Stimulated activated CD4-positive, alpha-beta T cell treated with anti-CD3 and anti-CD28 coated beads, TNF-alpha, amount 100 ng/mL, for 1 hour (primary cell): ENCODE data around the gene TGDS.

Experiments used
- DNase-seq, 3 donors: peaks; one replicate each; pipeline ENCODE4 v3.0.0-alpha.2; 2020; ENCODE audit warnings: low read depth in 3 of 3, low spot score in 1 of 3

Gene TGDS

GRCh38 chr13:94601446-94602431, 5.8 kb upstream of the TGDS start, which contains the start of gene GPR180:
TSS of gene GPR180 (plus strand) at chr13:94601857. CDS start at chr13:94601928, 71 bp downstream.
- peak; percentile 69 to 79 (median 71) for DNase-seq

DNA sequence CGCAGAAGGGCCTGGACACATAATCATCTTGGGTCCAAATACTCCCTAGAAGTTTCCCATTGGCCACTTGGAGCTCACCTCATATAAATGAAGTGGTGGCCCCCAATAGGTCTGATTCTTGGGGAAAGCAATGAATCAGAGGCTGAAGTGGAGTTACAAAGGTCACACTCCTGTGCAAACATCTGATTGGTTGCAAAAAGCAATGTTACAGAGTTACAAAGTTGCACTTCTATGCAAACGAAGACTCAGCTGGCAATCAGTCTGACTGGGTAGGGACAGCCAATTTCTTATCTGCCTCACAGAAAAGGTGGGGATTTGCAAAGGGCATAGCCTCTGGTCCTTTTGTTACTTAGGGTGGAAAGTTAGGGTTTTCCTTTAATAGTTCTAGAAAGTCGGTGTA, 3.9 kb upstream of the TGDS start:
- DNase-seq, result no peak

DNA sequence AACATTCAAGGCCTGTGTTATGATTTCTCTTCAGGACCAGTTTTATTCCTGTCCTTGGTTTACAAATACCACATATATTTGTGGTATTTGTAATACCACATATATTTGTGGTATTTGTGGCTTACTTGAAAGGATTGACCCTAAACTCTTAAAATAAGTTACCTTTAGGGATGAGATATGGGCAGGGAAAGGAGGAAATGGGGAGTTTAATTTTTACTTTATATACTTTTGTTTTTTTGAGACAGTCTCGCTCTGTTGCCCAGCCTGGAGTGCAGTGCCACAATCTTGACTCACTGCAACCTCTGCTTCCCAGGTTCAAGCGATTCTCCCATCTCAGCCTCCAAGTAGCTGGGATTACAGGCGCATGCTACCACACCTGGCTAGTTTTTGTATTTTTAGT, 2.3 kb upstream of the TGDS start:
- no peak for DNase-seq

GRCh38 chr13:94596575-94596971, 621 bp upstream of the TGDS start:
- no peak for DNase-seq

DNA sequence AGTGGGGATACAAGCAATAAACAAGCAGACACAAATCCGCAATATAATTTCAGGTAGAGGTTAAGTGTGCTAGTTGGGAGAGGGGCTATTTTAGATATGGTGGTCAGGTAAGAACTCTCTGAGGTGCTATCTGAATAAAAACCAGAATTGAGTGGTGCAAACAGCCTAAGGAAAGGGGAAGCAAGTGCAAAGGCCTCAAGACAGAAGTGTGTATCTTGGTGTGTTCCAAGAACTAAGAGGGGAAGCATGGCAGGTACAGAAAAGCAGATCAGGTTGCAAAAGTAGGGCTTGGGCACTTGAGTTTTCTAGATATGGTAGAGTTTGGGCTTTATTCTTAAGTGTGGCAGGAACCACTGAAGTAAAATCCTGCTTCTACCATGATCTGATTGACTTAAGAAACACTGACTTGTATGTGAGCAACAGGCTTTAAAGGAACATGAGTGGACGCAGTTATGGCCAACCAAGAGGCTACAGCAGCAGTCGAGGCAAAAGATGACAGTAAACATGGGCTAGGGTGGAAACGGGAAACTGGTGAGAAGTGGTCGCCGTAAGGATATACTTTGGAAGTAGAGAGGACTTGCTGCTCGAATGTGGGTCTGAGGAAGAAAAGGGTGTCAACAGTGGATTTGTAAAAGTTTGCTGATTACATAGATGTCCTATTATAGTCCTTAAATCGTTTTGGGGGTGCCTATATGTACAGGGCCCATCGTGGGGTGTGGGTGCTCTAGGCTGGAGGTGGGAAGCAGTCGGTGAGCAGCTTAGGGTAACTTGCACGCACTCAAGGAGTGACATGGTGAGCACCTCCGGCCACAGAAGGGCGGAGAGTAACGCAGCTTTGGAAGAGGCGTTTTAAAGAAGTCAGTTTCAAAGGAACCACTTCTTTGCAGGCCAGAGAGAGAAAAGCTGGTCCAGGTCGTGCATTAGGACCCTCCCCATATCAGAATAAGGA, 677 bp downstream of the TGDS start:
- DNase-seq, result no peak

DNA sequence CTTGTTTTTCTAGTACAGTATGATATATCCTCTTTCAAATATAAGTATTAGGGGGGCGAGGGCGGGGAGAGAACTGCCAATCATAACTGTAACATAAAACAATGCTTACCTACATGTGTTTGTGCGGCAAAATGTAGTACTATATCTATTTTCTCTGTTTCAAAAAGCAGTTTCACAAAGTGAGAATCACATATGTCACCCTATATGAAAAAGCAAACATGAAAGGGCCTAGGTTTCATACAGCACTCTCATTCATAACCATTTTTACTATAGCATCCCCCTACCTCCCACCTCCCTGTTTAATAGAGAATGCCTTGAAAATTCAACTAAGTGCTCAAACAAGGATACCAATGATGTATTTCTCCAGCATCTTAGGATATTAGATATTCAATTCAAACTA, 5.2 kb downstream of the TGDS start:
- no peak for DNase-seq

GRCh38 chr13:94588541-94588940, 7.4 kb downstream of the TGDS start:
- no peak for DNase-seq

- no peak for DNase-seq
Measured at GRCh38 chr13:94586371-94586770, 9.6 kb downstream of the TGDS start.

DNA sequence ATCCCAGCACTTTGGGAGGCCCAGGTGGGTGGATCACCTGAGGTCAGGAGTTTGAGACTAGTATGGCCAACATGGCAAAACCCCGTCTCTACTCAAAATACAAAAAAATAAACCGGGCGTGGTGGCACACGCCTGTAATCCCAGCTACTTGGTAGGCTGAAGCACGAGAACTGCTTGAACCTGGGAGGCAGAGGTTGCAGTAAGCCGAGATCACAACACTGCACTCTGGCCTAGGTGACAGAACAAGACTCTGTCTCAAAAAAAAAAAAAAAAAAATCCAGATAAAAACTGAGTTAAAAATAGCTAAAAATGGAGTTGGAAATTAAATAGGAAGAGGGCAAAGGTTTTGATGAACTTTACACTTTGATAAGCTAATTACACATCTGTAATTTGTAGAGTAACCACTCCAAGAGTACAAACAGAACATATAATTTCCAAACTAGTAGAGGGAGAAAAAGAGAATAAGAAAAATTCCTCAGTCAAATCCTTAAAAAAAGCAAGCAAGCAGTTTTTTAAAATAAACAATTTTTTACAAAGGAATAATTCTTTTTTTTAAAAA, 10.3 kb downstream of the TGDS start:
- DNase-seq, result no peak

GRCh38 chr13:94583926-94584325, 12.0 kb downstream of the TGDS start:
- no peak for DNase-seq

DNA sequence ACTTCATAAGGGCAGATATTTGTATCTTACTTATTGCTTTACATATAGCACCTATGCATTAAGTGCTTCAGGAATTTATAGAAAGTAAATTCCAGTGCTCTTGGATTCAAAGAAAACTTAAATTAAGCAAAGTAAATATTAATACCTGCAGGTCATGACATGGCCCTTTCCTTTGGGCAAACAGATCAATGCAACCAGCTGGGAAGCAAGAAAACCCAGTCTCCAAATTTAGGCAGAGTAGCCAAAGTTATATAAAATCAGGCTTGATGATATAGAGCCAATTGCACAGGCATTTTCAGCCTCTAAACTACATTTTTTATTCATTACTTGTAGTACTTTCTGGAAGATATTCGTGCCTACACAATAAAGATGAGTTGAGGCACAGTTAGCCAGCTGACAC, 16.9 kb downstream of the TGDS start:
- DNase-seq, result no peak

GRCh38 chr13:94569615-94570014, 26.3 kb downstream of the TGDS start:
- DNase-seq, result no peak

DNA sequence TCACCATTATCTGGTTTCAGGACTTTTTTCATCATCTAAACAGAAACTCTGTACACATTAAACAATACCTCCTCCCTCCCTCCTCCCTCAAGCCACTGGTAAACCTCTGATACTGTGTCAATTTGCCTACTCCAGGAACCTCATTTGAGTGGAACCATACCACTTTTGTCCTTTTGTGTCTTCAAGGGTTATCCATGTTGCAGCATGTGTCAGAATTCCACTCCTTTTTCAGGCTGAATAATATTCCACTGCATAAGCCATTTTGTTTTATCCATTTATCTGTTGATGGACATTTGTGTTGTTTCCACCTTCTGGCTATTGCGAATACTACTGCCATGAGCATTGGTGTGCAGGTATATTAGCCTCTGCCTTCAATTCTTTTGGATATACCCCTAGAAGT, 27.5 kb downstream of the TGDS start:
- no peak for DNase-seq

- no peak for DNase-seq
Measured at GRCh38 chr13:94567581-94567980, 28.4 kb downstream of the TGDS start.

DNA sequence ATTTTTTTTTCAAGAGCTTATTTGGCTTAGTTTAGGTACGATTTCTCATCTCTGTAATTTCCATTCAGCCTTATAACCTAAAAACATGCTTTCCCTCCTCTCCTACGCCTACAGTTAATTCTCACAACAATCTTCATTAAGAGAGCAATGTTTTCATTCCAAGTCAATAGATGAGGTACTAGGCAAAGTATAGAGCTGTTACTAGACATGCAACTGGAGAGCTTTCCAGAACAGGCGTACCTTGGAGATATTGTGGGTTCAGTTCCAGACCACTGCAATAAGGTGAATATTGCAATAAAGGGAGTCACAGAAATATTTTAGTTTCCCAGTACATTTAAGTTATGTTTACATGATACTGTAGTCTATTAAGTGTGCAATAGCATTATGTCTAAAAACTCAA, 34.8 kb downstream of the TGDS start:
- DNase-seq, result no peak

- DNase-seq, result no peak
Measured at GRCh38 chr13:94560116-94560515, 35.8 kb downstream of the TGDS start.

DNA sequence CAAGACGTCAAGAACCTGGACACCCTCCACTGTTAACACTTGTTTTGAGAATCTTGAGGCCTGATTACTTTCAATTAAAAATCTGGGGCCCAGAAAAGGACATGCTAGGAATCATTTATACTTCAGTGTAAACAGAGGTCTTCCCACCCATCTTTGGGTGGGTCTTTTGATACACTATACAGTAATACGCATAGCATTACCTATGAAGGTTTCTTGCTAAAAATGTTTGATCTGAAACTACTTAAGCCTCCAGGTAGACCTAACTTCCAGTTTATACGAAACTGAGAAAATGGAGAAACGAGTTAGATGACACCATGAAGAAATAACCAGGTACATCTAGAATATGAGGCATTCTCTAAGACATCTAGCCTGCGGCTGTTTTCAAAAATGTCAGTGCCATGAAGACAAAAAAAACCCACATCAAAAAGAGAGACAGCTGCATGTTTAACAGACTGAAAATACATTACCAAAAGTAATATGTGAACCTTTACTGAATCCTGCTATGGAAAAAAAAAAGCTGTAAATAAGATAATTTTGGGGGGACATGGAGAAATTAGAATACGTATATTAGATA, 36.6 kb downstream of the TGDS start:
- DNase-seq, result no peak

- DNase-seq, result no peak
Measured at GRCh38 chr13:94558716-94559115, 37.2 kb downstream of the TGDS start.

DNA sequence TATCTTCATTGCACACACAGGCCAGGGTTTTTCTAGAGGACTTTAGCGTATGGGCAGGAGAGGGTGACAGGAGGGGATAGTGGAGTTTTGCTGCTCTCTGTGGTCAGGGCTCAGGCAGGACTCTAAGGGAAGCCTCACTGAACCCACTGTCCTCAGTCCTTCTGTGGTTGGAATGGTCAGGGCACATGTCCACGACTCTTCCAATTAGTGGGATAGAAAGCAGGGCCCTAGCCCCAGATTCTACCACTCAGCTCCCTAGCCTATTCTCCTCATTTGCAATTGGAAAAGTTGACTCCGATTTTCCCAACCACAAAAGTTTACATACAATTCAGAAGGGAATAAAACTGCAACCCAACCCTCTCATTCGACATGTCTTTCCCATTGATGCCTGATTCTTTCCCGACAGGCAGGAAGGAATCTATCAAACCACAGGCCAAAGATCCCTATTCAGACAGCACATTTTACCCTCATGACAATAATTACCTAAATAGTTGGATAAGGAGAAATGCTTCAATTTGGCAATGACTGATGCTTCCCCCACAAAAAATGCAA, 38.2 kb downstream of the TGDS start:
- DNase-seq, result no peak

DNA sequence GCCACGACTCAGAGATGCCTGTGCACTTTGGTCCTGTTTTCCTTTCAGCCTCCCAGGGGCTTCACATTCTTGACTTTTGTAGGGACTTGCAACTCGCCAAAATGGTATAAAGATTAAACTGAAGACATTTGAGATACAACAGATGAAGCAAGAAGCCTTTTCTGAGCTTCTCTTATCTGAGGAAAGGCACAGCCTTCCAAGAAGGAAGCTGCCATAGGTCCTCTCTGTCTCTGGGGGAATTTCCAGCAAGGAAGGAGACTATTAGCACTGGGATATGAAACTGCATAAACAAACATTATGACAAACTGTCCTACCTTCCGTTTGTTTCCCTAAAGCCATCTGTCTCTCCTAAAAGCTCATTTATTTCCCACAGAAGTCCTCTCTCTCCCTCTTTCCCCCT, 39.3 kb downstream of the TGDS start:
- no peak for DNase-seq

DNA sequence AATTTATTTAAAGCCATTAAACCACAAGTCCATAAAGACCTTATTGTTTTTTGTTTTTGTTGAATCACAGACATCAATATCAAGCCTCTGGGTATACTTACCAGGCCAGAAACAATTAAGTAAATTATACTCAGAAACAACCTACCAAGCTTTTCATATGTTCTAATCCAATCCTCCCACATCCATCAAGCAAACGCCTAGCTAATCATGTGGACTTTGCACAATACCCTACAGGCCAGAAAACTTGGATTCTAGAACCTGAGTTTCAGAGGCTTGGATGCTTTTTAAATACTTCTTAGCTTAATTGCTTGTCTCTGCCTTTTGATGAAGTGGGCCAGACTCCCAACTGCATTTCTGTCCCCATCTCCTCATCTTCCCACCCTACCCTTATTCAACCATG, 39.9 kb downstream of the TGDS start:
- DNase-seq, result no peak
